Sigmoid colon (tissue), 7 donors: Measurements from ENCODE around the gene COQ10A. TPM values are rescaled to one million over a fixed set of nuclear protein-coding genes. Genes with fewer than 3 reads are reported as not detected.
"Not testable (repeated sequence)": the region's sequence is repeated elsewhere in the genome, so short reads cannot be mapped to it uniquely, and the experiment has no call there.

Source experiments
- DNase-seq: peaks from one replicate; pipeline ENCODE4 v3.0.0-alpha.2; 2019
- H3K27ac ChIP-seq, 4 donors: fragments of 200-600 bp; sonication (generic); one replicate each; pipeline ENCODE4 v1.5.1; 2016 to 2019; ENCODE audit warnings: mild to moderate bottlenecking in 1 of 4
- H3K27me3 ChIP-seq, 3 donors: fragments of 200-600 bp; sonication (generic); one replicate each; pipeline ENCODE4 v1.5.1; 2019; ENCODE audit warnings: mild to moderate bottlenecking in 1 of 3
- H3K36me3 ChIP-seq, 4 donors: fragments of 200-600 bp; sonication (generic); one replicate each; pipeline ENCODE4 v1.5.1; 2016 to 2019
- H3K4me1 ChIP-seq, 4 donors: fragments of 200-600 bp; sonication (generic); one replicate each; pipeline ENCODE4 v1.5.1; 2017 to 2019
- H3K4me3 ChIP-seq, 4 donors: fragments of 200-600 bp; sonication (generic); one replicate each; pipeline ENCODE4 v1.5.1; 2017 to 2019; ENCODE audit warnings: mild to moderate bottlenecking in 2 of 4, moderate library complexity in 1 of 4
- H3K9me3 ChIP-seq, 4 donors: fragments of 200-600 bp in 3 of 4; sonication (generic) in 3 of 4; one replicate each; pipeline versions ENCODE4 v1.5.1 to v1.6.1; 2013 to 2019
- CTCF ChIP-seq, 4 experiments: fragments of 450-650 bp in 3 of 4; fragments of 200-600 bp in 1 of 4; IDR thresholded peaks; one replicate each; pipeline ENCODE4 v1.5.1; 2016 to 2019; ENCODE audit warnings: antibody characterized with exemption in 4 of 4, mild to moderate bottlenecking in 3 of 4, moderate library complexity in 2 of 4
- EP300 ChIP-seq, 4 donors: sonication (generic); formaldehyde crosslinking; IDR thresholded peaks; one replicate each; pipeline ENCODE4 v1.6.1; 2017; ENCODE audit warnings: antibody characterized with exemption in 4 of 4
- POLR2A ChIP-seq, 2 donors: fragments of 450-650 bp; IDR thresholded peaks; one replicate each; pipeline ENCODE4 v1.6.1; 2016; ENCODE audit warnings: antibody characterized with exemption in 2 of 2, mild to moderate bottlenecking in 2 of 2, moderate library complexity in 2 of 2
- POLR2AphosphoS5 ChIP-seq, 4 donors: sonication (generic); formaldehyde crosslinking; IDR thresholded peaks; one replicate each; pipeline ENCODE4 v1.6.1; 2017; ENCODE audit warnings: antibody characterized with exemption in 4 of 4
- WGBS, 2 donors: extraction: QIAGEN DNeasy Blood & Tissue Kit; methylation state at CpG; one replicate each; pipeline ENCODE4 v1.1.7; 2013; 5-methylcytosine and 5-hydroxymethylcytosine counted together
- intact Hi-C: fragments of 100-400 bp; cut with DNase I; formaldehyde crosslinking; loops from one replicate; pipeline ENCODE4 v1.15.1; 2023
- polyA plus RNA-seq, 3 donors: library from polyadenylated mRNA; stranded (reverse); fragments of 200-250 nt; gene quantifications; one replicate each; pipeline ENCODE4 v1.2.3, GENCODE V29; 2013
- total RNA-seq, 4 donors: library from RNA; depleted of rRNA; stranded (reverse); fragments of >200 nt; gene quantifications; one replicate each; pipeline ENCODE4 v1.1.0, GENCODE V29; 2016
- donor health status: healthy with polysubstance abuse.
- donor health status: Bipolar disorder and iron deficiency.
- donor health status: healthy.

COQ10A gene
- total and polyA plus RNA-seq, 7 donors = 2.4 to 25.0 (median 11.8) TPM

- Histone ChIP-seq H3K36me3 (peaks cover 33 to 100% (median 72%) of the 10 kb centered on the region in 4 donors), H3K27me3 (no peaks in the 10 kb centered on the region), H3K9me3 (no peaks in the 10 kb centered on the region), H3K27ac (peak overlapping the region in 1 of 4 donors; percentile 72), H3K4me3 (no peak overlapping the region), H3K4me1 (peaks cover 0 to 22% (median 4%) of the 10 kb centered on the region in 4 donors)
- intact Hi-C loops = no loop called here
- no peak for DNase-seq
- TF ChIP-seq EP300 (IDR thresholded peaks at IDR 0.05) (no peak), POLR2AphosphoS5 (IDR thresholded peaks at IDR 0.05) (no peak)
Measured at GRCh38 chr12:56280849-56281248, 14.1 kb downstream of the COQ10A start.

GRCh38 chr12:56282030-56282429 lies 15.3 kb downstream of the COQ10A start:
- no peak for DNase-seq
- no peaks in the 10 kb centered on the region for H3K27me3 ChIP-seq
- H3K27ac ChIP-seq = peak overlapping the region in 3 of 4 donors; percentile 62 to 72 (median 62)
- peaks cover 30 to 97% (median 65%) of the 10 kb centered on the region in 4 donors for H3K36me3 ChIP-seq
- intact Hi-C loops = no loop called here
- no peak overlapping the region for H3K4me3 ChIP-seq
- TF ChIP-seq CTCF (IDR thresholded peaks at IDR 0.05) = no peak
- no peak for TF ChIP-seq POLR2A (IDR thresholded peaks at IDR 0.05)
- peak in 1 of 4 donors; percentile 31 for TF ChIP-seq EP300 (IDR thresholded peaks at IDR 0.05)
- peak in 3 of 4 donors; percentile 28 to 83 (median 67) for TF ChIP-seq POLR2AphosphoS5 (IDR thresholded peaks at IDR 0.05)
- no peaks in the 10 kb centered on the region for H3K9me3 ChIP-seq
- peaks cover 0 to 34% (median 11%) of the 10 kb centered on the region in 4 donors for H3K4me1 ChIP-seq
- 81 to 88% methylated on average over 6 of the region's 6 CpGs for WGBS, 2 donors

DNA sequence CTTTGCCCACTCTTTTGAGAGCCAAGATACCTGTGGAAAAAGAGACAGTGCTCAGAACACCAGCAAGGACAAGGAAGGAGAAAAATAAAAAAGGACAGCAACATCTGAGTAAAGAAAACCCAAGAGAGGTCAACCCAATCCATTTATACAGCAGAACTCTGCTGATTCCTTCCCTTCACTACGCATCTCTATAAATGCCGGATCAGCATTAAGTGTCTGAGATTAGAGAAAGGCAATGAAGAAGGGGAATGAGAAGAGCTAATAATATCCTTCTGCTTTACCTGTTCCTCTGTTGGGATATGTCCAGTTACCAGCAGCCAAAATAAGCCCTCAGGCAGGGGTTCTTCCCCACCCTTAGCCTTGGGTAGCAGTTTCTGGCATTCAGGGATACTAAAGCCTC lies 15.8 kb downstream of the COQ10A start:
- peaks cover 30 to 92% (median 65%) of the 10 kb centered on the region in 4 donors for H3K36me3 ChIP-seq
- H3K27ac ChIP-seq = peak overlapping the region in 3 of 4 donors; percentile 62 to 72 (median 62)
- no peaks in the 10 kb centered on the region for H3K27me3 ChIP-seq
- no peak for DNase-seq
- H3K9me3 ChIP-seq = no peaks in the 10 kb centered on the region
- no peak overlapping the region for H3K4me3 ChIP-seq
- TF ChIP-seq POLR2A (IDR thresholded peaks at IDR 0.05) = no peak
- no peak for TF ChIP-seq CTCF (IDR thresholded peaks at IDR 0.05)
- TF ChIP-seq POLR2AphosphoS5 (IDR thresholded peaks at IDR 0.05) = no peak
- TF ChIP-seq EP300 (IDR thresholded peaks at IDR 0.05) = no peak
- WGBS, 2 donors = 96 to 97% methylated on average over 2 of the region's 2 CpGs
- peaks cover 0 to 37% (median 13%) of the 10 kb centered on the region in 4 donors for H3K4me1 ChIP-seq
- intact Hi-C loops = no loop called here

DNA sequence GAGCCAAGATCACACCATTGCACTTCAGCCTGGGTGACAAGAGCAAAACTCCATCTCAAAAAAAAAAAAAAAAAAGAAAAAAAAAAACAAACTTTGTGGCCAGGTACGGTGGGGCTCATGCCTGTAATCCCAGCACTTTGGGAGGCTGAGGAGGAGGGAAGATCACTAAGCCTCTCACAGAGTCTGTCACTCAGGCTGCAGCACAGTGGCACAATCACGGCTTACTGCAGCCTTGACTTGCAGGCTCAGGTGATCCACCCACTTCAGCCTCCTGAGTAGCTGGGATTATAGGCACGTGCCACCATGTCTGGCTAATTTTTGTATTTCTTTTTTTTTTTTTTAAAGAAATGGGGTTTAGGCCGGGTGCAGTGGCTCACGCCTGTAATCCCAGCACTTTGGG lies 17.5 kb downstream of the COQ10A start:
- Histone ChIP-seq H3K36me3 (peaks cover 15 to 75% (median 51%) of the 10 kb centered on the region in 4 donors), H3K4me1 (peaks cover 0 to 37% (median 15%) of the 10 kb centered on the region in 4 donors)
- H3K27ac ChIP-seq, DNase-seq, H3K9me3 ChIP-seq, intact Hi-C loops, H3K27me3 ChIP-seq, H3K4me3 ChIP-seq: not testable (repeated sequence)
- 85 to 91% methylated on average over 5 of the region's 5 CpGs for WGBS, 2 donors

DNA sequence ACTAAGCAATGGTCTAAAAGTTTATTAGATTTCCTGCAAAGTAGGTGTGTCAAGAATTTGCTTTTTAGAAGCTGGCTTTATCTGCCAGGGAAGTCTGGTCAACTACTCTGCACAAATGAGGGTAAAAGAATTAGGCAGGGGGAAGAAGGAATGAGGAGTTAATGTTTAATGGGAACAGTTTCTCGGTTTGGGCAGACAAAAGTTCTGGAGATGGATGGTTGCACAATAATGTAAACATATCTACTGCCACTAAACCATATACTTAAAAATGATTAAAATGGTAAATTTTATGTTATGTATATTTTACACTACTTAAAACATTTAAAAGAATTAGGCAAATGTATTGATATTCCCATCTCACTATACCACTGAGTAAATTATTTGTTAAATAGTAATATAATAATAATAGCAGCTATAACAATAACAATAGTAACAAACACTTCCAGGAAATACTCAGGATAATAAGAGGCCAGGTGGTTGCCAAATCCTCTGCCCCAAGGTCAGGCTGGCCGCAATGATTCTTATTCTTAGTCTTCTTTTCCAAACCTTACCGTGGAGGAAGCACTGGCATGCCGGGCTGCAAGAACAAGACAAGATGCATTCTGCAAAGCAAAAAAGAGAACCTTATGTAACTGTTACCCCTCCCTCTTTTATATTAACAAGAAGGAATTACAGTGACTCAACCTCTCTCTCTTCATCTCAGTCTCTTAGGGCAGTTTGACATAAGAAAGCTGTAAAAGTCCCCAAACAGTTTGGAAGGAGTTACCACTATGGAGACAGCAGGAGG lies 19.5 kb downstream of the COQ10A start:
- H3K27ac ChIP-seq = no peak overlapping the region
- intact Hi-C loops = no loop called here
- H3K27me3 ChIP-seq = no peaks in the 10 kb centered on the region
- TF ChIP-seq CTCF (IDR thresholded peaks at IDR 0.05) = no peak
- TF ChIP-seq POLR2A (IDR thresholded peaks at IDR 0.05) = no peak
- no peak for TF ChIP-seq POLR2AphosphoS5 (IDR thresholded peaks at IDR 0.05)
- TF ChIP-seq EP300 (IDR thresholded peaks at IDR 0.05) = no peak
- WGBS, 2 donors = 47 to 63% methylated on average over 4 of the region's 4 CpGs
- H3K36me3 ChIP-seq = peaks cover 9 to 62% (median 37%) of the 10 kb centered on the region in 4 donors
- H3K4me1 ChIP-seq = peaks cover 0 to 37% (median 15%) of the 10 kb centered on the region in 4 donors
- H3K9me3 ChIP-seq = no peaks in the 10 kb centered on the region
- no peak overlapping the region for H3K4me3 ChIP-seq
- DNase-seq = no peak
